Left ventricle myocardium inferior (tissue), 1 donor: ENCODE results near the gene C1QTNF1. TPM values are rescaled to one million over a fixed set of nuclear protein-coding genes. Genes with fewer than 3 reads are reported as not detected.

ENCODE experiments used
- DNase-seq: peaks from one replicate; pipeline ENCODE4 v3.0.0-alpha.2; 2020
- H3K27ac ChIP-seq: fragments of 200-600 bp; replicated peaks from 2 replicates; pipeline ENCODE4 v1.8.0; 2021
- H3K27me3 ChIP-seq: fragments of 200-600 bp; 2 replicates; pipeline ENCODE4 v1.8.0; 2021; ENCODE audit warnings: low read depth
- H3K36me3 ChIP-seq: fragments of 200-600 bp; 2 replicates; pipeline ENCODE4 v1.8.0; 2021
- H3K4me1 ChIP-seq: fragments of 200-600 bp; 2 replicates; pipeline ENCODE4 v1.8.0; 2021
- H3K4me3 ChIP-seq: fragments of 200-600 bp; 2 replicates; pipeline ENCODE4 v1.8.0; 2021; ENCODE audit warnings: mild to moderate bottlenecking, moderate library complexity
- H3K9me3 ChIP-seq: fragments of 200-600 bp; replicated peaks from 2 replicates; pipeline ENCODE4 v1.8.0; 2021
- intact Hi-C: fragments of 100-400 bp; cut with micrococcal nuclease; formaldehyde crosslinking; loops from one replicate; pipeline ENCODE4 v1.11.0; 2022
- total RNA-seq: library from RNA; stranded (reverse); fragmentation: NEBNext Ultra II Directional; extraction: Animal tissue kit (Norgen Biotek cat#: 25700); gene quantifications from one replicate; pipeline ENCODE4 v1.2.1, GENCODE V29; 2021
- TF ChIP-seq, protein P1 (sequence below): fragments of 200-600 bp; IDR thresholded peaks from 2 replicates; pipeline ENCODE4 v1.8.0; 2021; ENCODE audit warnings: antibody characterized with exemption, mild to moderate bottlenecking, borderline replicate concordance
- donor health status: DM: no; HTN: yes; CAD: no; lungs with severe emphysema.

C1QTNF1 gene
- total RNA-seq, 1 donor from 2014 or later: 146 TPM

DNA sequence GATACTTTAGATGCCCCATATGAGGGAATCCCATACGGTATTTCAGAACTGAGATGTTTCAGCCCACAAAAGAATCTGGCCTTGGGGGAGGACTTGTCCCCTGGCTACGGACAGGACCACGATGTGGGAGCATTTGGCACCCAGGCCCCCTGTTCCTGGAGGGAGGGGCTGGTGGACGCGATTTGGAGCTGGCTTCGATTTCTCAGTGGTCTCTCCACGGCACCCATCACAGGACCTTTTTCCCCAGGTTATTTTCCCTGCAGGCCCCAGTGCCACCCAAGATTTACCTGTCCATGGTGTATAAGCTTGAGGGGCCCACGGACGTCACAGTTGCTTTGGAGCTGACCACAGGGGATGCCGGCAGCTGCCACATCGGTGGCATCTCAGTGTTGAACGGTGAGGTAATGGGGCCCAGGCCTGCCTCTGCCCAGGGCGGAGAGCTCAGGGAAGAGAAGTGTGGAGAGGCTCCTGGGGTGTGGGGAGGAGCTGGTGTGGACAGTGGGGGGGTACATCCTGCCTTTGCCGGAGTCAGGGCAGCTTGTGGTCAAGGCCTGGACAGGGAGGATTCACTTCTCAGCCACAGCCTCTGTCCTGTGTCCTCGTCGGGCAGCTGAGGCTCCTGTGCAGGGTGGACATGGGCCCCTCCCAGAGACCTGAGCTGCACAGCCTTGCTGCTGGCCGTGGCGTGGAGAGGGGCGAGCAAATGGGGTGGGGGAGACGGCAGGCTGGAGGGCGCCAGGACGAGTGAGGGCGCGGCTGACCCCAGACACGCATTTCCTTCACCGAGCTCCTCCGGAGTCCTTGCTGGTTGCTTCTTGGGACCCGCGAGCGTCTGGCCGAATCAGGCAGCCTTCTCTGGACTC, 60.6 kb downstream of the C1QTNF1 start:
- Histone ChIP-seq H3K36me3 (peaks cover 77% of the 10 kb centered on the region), H3K4me3 (no peak overlapping the region), H3K27me3 (no peaks in the 10 kb centered on the region), H3K4me1 (peaks cover 26% of the 10 kb centered on the region), H3K27ac (no peak overlapping the region), H3K9me3 (no peaks in the 10 kb centered on the region)
- intact Hi-C loops: loop anchor here (5.0 kb wide), 1 partner anchor 303 kb away; no protein-coding TSS in a partner anchor
- TF ChIP-seq, protein P1, sequence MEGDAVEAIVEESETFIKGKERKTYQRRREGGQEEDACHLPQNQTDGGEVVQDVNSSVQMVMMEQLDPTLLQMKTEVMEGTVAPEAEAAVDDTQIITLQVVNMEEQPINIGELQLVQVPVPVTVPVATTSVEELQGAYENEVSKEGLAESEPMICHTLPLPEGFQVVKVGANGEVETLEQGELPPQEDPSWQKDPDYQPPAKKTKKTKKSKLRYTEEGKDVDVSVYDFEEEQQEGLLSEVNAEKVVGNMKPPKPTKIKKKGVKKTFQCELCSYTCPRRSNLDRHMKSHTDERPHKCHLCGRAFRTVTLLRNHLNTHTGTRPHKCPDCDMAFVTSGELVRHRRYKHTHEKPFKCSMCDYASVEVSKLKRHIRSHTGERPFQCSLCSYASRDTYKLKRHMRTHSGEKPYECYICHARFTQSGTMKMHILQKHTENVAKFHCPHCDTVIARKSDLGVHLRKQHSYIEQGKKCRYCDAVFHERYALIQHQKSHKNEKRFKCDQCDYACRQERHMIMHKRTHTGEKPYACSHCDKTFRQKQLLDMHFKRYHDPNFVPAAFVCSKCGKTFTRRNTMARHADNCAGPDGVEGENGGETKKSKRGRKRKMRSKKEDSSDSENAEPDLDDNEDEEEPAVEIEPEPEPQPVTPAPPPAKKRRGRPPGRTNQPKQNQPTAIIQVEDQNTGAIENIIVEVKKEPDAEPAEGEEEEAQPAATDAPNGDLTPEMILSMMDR: no peak
- no peak for DNase-seq

DNA sequence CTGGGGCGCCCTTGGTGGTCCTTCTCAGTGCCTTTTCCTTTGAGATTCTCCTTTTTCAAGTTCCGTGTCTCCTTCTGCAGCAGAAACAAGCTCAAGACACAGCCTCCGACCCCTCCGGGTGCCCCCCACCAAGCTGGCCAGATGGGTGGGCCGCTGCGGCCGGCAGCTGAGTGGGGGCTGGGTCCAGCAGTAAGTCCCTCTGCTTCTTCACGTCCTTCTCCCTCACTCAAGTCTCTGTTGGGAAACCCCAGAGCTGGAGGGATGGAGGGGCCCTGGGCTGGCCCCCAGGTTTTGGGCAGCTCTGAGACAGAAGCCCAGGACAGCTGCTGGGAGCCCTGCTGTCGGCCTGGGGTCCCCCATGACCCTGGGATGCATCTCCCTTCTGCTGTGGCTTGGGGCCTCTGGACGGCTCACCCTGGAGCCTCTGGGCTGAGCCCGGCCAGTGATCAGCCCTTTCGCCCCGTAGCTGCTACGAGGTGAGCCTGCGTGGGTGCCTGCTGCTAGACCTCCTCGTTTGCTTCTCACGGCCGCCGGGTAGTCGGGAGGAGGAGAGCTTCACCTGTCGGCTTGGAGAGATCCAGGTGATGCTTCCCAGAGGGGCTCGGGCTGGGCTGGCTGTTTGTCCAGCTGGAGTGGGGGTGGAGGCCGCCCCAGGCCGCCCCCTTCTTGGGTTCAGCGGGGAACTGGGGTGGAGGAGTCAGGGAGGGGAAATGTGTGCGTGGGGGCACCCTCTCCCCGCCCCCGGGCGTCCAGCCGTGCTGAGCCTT, 61.4 kb downstream of the C1QTNF1 start:
- intact Hi-C loops: loop anchor here (5.0 kb wide), 1 partner anchor 302 kb away; no protein-coding TSS in a partner anchor
- no peak overlapping the region for H3K27ac ChIP-seq
- no peak for DNase-seq
- H3K36me3 ChIP-seq: peaks cover 69% of the 10 kb centered on the region
- peaks cover 31% of the 10 kb centered on the region for H3K4me1 ChIP-seq
- no peaks in the 10 kb centered on the region for H3K27me3 ChIP-seq
- H3K4me3 ChIP-seq: no peak overlapping the region
- TF ChIP-seq, protein P1: no peak
- H3K9me3 ChIP-seq: no peaks in the 10 kb centered on the region

DNA sequence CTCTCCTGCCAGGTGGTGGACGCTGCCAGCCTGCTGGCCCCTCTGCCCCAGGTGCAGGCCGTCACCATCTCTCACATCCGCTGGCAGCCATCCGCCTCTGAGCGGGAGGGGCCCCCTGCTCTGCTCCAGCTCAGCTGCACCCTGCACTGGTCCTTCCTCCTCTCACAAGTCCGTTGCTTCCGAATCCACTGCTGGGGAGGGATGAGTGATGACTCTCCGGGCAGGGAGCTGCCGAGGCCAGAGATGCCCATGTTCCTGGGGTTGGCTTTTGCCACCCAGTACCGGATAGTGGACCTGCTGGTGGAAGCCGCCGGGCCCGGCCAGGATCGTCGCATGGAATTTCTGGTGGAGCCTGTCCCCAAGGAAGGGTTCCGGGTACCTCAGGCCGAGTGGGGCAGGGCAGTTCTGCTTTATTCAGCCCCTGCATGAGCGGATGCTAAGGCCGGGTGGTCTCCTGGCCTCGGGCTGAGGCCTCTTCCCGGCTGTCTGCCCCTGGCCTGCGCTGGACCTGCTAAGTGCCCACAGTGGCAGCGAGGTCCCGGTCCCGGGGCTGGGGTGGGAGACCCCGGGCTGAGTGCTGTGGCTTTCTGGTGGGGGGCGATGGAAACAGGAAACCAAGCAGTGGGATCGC, 62.1 kb downstream of the C1QTNF1 start:
- H3K4me3 ChIP-seq: no peak overlapping the region
- peaks cover under 1% of the 10 kb centered on the region for H3K27me3 ChIP-seq
- no peak for DNase-seq
- intact Hi-C loops: loop anchor here (5.0 kb wide), 1 partner anchor 301 kb away; no protein-coding TSS in a partner anchor
- H3K9me3 ChIP-seq: no peaks in the 10 kb centered on the region
- H3K36me3 ChIP-seq: peaks cover 62% of the 10 kb centered on the region
- no peak overlapping the region for H3K27ac ChIP-seq
- TF ChIP-seq, protein P1: no peak
- H3K4me1 ChIP-seq: peaks cover 38% of the 10 kb centered on the region

DNA sequence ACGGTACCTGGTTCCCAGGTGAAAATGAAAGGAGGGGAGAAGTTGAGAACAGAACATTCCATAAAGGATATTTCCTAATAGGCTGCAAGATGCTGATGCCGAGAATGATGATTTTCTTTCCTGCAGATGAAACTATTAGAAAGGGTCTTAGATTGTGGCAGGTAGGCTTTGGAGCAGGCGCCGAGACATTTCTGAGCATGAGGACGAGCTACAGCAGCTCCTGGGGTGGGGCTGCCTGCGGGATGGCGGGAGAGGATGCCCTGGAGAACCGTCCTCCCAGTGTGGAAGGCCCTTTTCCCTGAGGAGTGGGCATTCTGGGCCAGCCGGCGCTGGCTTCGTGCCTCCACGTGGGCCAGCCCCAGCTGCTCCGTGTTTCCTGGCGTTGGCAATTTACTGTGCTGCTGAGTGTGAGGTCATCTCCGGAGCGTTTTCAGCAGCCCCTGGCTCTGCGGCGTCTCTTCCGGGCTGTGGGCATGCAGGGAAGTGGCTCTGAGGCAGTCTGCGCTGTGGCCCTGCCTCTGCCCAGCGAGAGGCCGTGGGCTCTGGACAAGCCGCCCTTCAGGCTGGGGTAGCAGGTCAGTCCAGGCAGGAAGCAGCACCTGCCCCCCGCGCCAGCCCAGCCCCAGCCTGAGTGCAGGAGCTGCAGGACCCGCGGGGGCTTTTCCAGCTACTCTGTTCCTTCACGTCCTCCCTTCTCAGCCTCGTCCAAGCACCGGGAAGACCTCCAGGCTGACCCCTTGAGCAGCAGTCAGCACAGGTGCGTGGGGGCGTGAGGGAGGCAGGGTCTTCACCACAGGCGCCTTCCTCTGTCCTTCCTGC, 62.8 kb downstream of the C1QTNF1 start:
- Histone ChIP-seq H3K27me3 (peaks cover 9% of the 10 kb centered on the region), H3K4me3 (no peak overlapping the region), H3K27ac (no peak overlapping the region), H3K4me1 (peaks cover 35% of the 10 kb centered on the region), H3K36me3 (peaks cover 57% of the 10 kb centered on the region), H3K9me3 (no peaks in the 10 kb centered on the region)
- intact Hi-C loops: loop anchor here (5.0 kb wide), 1 partner anchor 300 kb away; no protein-coding TSS in a partner anchor
- no peak for DNase-seq
- TF ChIP-seq, protein P1: no peak
